Dermis lymphatic vessel endothelial cell (primary cell): ENCODE results near the gene SLC4A5. TPM values are rescaled to one million over a fixed set of nuclear protein-coding genes. Genes with fewer than 3 reads are reported as not detected.

Source experiments
- total RNA-seq: library from RNA; depleted of rRNA; stranded (reverse); fragments of >200 nt; gene quantifications from 2 replicates; pipeline ENCODE4 v1.2.1, GENCODE V29; 2014

The SLC4A5 gene, protein sequence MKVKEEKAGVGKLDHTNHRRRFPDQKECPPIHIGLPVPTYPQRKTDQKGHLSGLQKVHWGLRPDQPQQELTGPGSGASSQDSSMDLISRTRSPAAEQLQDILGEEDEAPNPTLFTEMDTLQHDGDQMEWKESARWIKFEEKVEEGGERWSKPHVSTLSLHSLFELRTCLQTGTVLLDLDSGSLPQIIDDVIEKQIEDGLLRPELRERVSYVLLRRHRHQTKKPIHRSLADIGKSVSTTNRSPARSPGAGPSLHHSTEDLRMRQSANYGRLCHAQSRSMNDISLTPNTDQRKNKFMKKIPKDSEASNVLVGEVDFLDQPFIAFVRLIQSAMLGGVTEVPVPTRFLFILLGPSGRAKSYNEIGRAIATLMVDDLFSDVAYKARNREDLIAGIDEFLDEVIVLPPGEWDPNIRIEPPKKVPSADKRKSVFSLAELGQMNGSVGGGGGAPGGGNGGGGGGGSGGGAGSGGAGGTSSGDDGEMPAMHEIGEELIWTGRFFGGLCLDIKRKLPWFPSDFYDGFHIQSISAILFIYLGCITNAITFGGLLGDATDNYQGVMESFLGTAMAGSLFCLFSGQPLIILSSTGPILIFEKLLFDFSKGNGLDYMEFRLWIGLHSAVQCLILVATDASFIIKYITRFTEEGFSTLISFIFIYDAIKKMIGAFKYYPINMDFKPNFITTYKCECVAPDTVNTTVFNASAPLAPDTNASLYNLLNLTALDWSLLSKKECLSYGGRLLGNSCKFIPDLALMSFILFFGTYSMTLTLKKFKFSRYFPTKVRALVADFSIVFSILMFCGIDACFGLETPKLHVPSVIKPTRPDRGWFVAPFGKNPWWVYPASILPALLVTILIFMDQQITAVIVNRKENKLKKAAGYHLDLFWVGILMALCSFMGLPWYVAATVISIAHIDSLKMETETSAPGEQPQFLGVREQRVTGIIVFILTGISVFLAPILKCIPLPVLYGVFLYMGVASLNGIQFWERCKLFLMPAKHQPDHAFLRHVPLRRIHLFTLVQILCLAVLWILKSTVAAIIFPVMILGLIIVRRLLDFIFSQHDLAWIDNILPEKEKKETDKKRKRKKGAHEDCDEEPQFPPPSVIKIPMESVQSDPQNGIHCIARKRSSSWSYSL
- total RNA-seq, result 0.09 and 0.11 TPM in 2 replicates

GRCh38 chr2:74343316-74343715 is at the start of gene SLC4A5:
Gene SLC4A5, minus strand, starts transcription at chr2:74343416. Its CDS starts 28,393 bp downstream, at chr2:74315023.

GRCh38 chr2:74379851-74380789 is 36.9 kb upstream of the SLC4A5 start, which contains the start of gene DCTN1:
Gene DCTN1, minus strand, starts transcription at chr2:74380311. Its CDS starts 274 bp downstream, at chr2:74380037.

DNA sequence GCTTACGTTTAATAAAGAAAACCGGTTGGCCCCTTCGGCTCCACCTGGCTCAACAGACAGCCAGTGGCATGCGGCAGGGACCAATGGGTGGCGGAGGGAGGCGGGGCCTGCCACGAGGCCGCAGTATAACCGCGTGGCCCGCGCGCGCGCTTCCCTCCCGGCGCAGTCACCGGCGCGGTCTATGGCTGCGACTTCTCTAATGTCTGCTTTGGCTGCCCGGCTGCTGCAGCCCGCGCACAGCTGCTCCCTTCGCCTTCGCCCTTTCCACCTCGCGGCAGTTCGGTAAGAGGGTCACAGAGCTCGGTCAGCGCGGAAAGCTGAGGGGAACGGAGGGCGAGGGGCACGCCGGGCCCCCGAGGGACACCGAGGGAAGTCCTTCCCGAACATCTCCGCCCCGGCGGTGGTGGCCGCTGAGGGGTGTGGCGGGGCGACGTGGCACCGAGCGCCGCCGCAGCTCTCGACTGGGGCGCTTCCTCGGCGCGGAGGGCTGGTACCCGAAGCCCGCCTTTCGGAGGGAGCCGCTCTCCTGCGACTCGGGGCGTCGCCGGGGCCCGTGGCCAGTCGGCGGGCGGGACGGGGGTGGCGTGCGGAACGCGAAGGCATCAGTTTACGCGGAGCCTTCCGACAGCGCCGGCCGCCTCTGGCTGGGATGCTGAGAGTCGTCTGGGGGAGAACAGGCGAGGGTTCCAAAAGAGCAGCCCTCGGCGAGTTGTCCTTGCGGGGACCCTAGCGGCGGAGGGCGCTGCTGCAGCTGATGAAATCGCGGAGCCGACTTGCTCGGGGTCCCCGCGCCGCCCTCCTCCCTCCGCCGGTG is 144.5 kb downstream of the SLC4A5 start, which contains the start of gene MTHFD2:
TSS of gene MTHFD2 (plus strand) at position 155 of the 814 bp plus-strand sequence. CDS start at position 182, 27 bp downstream.

GRCh38 chr2:74178211-74179062 is 164.8 kb downstream of the SLC4A5 start, which contains the start of gene MOB1A:
Gene MOB1A, minus strand, starts transcription at chr2:74178879. Its CDS starts 205 bp downstream, at chr2:74178674.

Other genes starting within 250 kb of the SLC4A5 start
- 10.8 and 11.1 TPM in 2 replicates for gene BOLA3, start 195.5 kb downstream of the SLC4A5 start, total RNA-seq
- 96.7 and 105 TPM in 2 replicates for gene MOB1A, start 164.5 kb downstream of the SLC4A5 start, total RNA-seq
- gene MTHFD2, start 144.8 kb downstream of the SLC4A5 start, total RNA-seq, result 24.2 and 24.6 TPM in 2 replicates
- gene DCTN1, start 36.9 kb upstream of the SLC4A5 start, total RNA-seq, result 126 and 136 TPM in 2 replicates
- under 0.01 TPM in 1 of 2 replicates, not detected in the other for gene C2orf81, start 78.2 kb upstream of the SLC4A5 start, total RNA-seq
- gene WDR54, start 78.3 kb upstream of the SLC4A5 start, total RNA-seq, result 30.2 and 34.0 TPM in 2 replicates
- gene RTKN, start 98.5 kb upstream of the SLC4A5 start, total RNA-seq, result 17.7 and 20.2 TPM in 2 replicates
- 8.0 and 9.0 TPM in 2 replicates for gene INO80B, start 111.7 kb upstream of the SLC4A5 start, total RNA-seq
- 35.6 and 37.3 TPM in 2 replicates for gene WBP1, start 115.0 kb upstream of the SLC4A5 start, total RNA-seq
- 43.9 and 49.6 TPM in 2 replicates for gene MOGS, start 122.0 kb upstream of the SLC4A5 start, total RNA-seq
- 26.2 and 32.2 TPM in 2 replicates for gene MRPL53, start 129.3 kb upstream of the SLC4A5 start, total RNA-seq
- gene CCDC142, start 139.6 kb upstream of the SLC4A5 start, total RNA-seq, result 12.8 and 14.4 TPM in 2 replicates
- gene TTC31, start 139.7 kb upstream of the SLC4A5 start, total RNA-seq, result 8.3 and 9.9 TPM in 2 replicates
- gene LBX2, start 156.2 kb upstream of the SLC4A5 start, total RNA-seq, result 0.09 and 0.11 TPM in 2 replicates
- 7.4 and 10.1 TPM in 2 replicates for gene PCGF1, start 164.3 kb upstream of the SLC4A5 start, total RNA-seq
- gene TLX2, start 171.0 kb upstream of the SLC4A5 start, total RNA-seq, result not detected in 2 replicates
- 0.09 and 0.11 TPM in 2 replicates for gene DQX1, start 182.8 kb upstream of the SLC4A5 start, total RNA-seq
- gene AUP1, start 186.3 kb upstream of the SLC4A5 start, total RNA-seq, result 91.4 and 109 TPM in 2 replicates
- 37.5 and 48.9 TPM in 2 replicates for gene HTRA2, start 186.5 kb upstream of the SLC4A5 start, total RNA-seq
- gene LOXL3, start 210.5 kb upstream of the SLC4A5 start, total RNA-seq, result 0.87 and 1.2 TPM in 2 replicates
- 17.6 and 27.3 TPM in 2 replicates for gene DOK1, start 211.3 kb upstream of the SLC4A5 start, total RNA-seq